Activated naive CD4-positive, alpha-beta T cell treated with anti-CD3 and anti-CD28 coated beads, Interleukin-2, amount 10 ng/mL, durations not matched to agents 7 days and 5 days (primary cell): ENCODE data around the gene SLA2.

ENCODE experiments used
- CTCF ChIA-PET: fragments of 350-600 bp; sonication (Branson Sonifier 250); formaldehyde crosslinking; loops from one replicate; lab custom pipeline; 2021; ENCODE audit warnings: antibody characterized with exemption; lab: Charles Lee
- DNase-seq: peaks from one replicate; pipeline ENCODE4 v3.0.0-alpha.2; 2020
- H3K27ac Mint-ChIP-seq: one replicate; pipeline ENCODE4 v1.8.0; 2021; ENCODE audit warnings: mild to moderate bottlenecking, moderate library complexity, mixed read lengths
- H3K27me3 Mint-ChIP-seq: one replicate; pipeline ENCODE4 v1.8.0; 2021; ENCODE audit warnings: mild to moderate bottlenecking, mixed read lengths
- H3K36me3 Mint-ChIP-seq: one replicate; pipeline ENCODE4 v1.8.0; 2021; ENCODE audit warnings: mixed read lengths
- H3K4me1 Mint-ChIP-seq: one replicate; pipeline ENCODE4 v1.8.0; 2021; ENCODE audit warnings: mixed read lengths
- H3K4me3 Mint-ChIP-seq: one replicate; pipeline ENCODE4 v1.8.0; 2021; ENCODE audit warnings: mild to moderate bottlenecking, moderate library complexity, mixed read lengths
- H3K9me3 Mint-ChIP-seq: one replicate; pipeline ENCODE4 v1.8.0; 2021; ENCODE audit warnings: mixed read lengths

SLA2 gene

DNA sequence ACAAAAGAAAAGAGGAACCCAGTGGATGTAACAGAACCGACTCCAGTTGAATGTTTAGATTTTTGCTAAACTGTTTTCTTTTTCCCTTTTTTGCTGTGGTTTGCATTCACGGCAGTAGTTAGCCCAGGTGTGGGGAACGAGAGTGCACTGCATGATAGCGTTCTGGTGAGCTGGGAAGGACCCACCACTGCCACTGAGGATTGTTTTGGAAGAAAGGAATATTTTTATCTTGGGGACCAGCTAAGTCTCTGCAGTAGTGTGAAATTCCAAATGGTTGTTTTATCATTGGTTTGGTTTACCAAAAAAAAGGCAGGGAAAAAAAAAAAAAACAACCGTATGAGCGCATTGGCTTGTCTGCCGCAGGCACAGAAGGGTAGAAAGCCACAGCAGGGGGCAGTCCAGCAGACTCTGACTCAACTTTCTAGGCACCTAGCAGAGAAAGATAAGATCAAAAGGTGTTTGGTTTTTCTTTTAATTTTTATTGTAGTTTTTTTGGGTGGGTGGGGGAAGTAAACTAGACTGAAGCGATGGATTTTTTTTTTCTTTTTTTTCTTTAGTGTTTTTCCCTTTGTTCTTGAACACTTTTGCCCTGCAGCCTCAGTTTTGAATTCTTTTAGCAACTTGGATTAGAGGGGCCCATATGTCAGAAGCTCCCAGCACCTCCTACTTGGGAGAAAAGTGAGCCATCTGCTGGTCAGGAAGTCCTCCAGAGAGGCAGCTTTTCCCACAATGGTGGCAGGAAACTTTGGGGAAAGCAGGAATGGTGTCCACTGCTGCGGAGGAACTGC lies 53.9 kb downstream of the SLA2 start:
- peak; percentile 76 for DNase-seq
- H3K4me1 Mint-ChIP-seq, result peaks cover 62% of the 10 kb centered on the region
- peak overlapping the region; percentile 38 for H3K4me3 Mint-ChIP-seq
- H3K36me3 Mint-ChIP-seq, result peaks cover 40% of the 10 kb centered on the region
- H3K9me3 Mint-ChIP-seq, result no peaks in the 10 kb centered on the region
- H3K27ac Mint-ChIP-seq, result peak overlapping the region; percentile 85
- CTCF ChIA-PET, result interaction anchor here (0.9 to 7.1 kb wide), 3 partner anchors 9 to 19 kb away, joined by 3 to 51 read pairs (median 4); partner anchors contain the start of genes RAB5IF and TGIF2
- no peaks in the 10 kb centered on the region for H3K27me3 Mint-ChIP-seq

DNA sequence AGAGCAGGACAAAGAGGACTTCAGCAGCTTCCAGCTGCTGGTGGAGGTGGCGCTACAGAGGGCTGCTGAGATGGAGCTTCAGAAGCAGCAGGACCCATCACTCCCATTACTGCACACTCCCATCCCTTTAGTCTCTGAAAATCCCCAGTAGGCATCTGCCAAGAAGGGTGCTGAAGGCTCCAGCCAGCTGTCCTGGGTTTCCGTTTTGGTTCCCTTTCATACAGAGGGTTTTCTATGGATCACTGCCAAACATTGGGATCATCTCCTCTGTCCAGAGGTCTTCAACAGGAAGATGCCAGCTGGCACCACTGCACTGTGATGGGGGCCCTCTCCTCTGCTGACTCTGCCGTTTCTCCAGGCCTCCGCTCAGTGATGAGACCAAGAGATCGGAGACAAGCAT lies 54.7 kb downstream of the SLA2 start:
- Mint-ChIP-seq H3K27ac (no peak overlapping the region), H3K9me3 (no peaks in the 10 kb centered on the region), H3K27me3 (no peaks in the 10 kb centered on the region), H3K4me3 (no peak overlapping the region), H3K4me1 (peaks cover 62% of the 10 kb centered on the region), H3K36me3 (peaks cover 45% of the 10 kb centered on the region)
- DNase-seq, result no peak
- CTCF ChIA-PET, result interaction anchor here (0.9 to 7.1 kb wide), 3 partner anchors 9 to 19 kb away, joined by 3 to 51 read pairs (median 4); partner anchors contain the start of genes RAB5IF and TGIF2

GRCh38 chr20:36587388-36588070 lies 58.5 kb downstream of the SLA2 start:
- Mint-ChIP-seq H3K4me1 (peaks cover 35% of the 10 kb centered on the region), H3K4me3 (no peak overlapping the region), H3K27ac (no peak overlapping the region), H3K36me3 (peaks cover 41% of the 10 kb centered on the region), H3K27me3 (no peaks in the 10 kb centered on the region), H3K9me3 (no peaks in the 10 kb centered on the region)
- CTCF ChIA-PET, result interaction anchor here (0.6 to 1.6 kb wide), 3 partner anchors 17 to 185 kb away, joined by 3 to 6 read pairs (median 5); no protein-coding TSS in a partner anchor
- no peak for DNase-seq

DNA sequence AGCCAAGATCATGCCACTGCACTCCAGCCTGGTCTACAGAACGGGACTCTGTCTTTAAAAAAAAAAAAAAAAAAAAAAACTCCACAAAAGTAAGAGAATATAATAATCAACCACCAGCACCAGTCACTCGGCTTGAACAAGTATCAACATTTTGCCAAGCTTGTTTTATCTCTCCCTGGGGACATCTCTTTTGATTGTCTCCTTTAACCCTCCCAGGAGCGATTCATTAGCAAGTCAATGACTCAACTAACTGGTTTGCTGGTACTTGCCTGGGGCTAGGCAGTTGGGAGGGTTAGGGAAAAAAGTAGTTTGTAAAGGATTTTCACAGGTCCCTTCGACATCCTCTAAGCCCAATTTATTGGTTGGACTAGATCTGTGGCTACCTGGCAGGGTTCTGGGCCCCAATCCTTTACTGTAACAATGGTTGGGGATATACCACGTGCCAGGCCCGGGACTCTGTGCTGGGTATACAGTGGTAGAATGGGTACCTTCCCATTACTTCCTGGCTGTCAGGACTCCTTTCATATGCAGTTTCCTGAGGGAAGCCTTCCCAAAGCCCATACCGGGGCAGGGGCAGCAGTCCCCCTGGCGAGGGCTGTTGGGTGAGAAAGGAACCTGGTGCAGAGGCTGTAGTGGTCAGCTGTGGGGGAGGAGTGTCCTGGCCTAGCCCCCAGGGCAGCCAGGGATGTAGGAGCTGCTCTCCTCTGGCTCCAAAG lies 60.4 kb downstream of the SLA2 start:
- peaks cover 27% of the 10 kb centered on the region for H3K4me1 Mint-ChIP-seq
- H3K27ac Mint-ChIP-seq, result no peak overlapping the region
- DNase-seq, result no peak
- no peaks in the 10 kb centered on the region for H3K27me3 Mint-ChIP-seq
- no peak overlapping the region for H3K4me3 Mint-ChIP-seq
- H3K9me3 Mint-ChIP-seq, result no peaks in the 10 kb centered on the region
- CTCF ChIA-PET, result interaction anchor here (3.7 kb wide), 1 partner anchor 20 kb away, joined by 11 read pairs; the partner anchor contains the start of gene RAB5IF
- peaks cover 38% of the 10 kb centered on the region for H3K36me3 Mint-ChIP-seq

DNA sequence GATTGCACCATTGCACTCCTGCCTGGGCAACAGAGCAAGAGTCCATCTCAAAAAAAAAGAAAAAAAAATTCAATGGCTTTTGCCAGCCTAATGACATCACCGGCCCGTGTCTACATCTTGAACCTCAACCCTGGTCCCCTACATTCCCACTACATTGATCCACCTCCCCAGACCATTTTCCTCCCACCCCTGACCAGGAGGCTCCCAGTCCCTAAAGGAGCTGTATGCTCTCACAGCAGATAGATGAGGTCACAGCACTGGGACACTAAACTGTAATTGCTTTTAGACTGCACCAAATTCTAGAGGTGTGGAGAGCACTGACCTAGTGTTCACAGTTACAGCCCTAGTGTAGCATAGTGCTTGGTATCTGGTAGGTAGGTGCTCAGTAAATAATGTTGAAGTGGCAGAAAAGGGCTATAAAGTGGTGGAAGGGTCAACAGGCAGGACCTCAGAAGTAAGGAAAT lies 61.9 kb downstream of the SLA2 start:
- H3K27ac Mint-ChIP-seq, result no peak overlapping the region
- no peaks in the 10 kb centered on the region for H3K27me3 Mint-ChIP-seq
- peaks cover 33% of the 10 kb centered on the region for H3K4me1 Mint-ChIP-seq
- CTCF ChIA-PET, result interaction anchor here (0.8 to 3.7 kb wide), 2 partner anchors 11 to 21 kb away, joined by 3 to 11 read pairs; partner anchors contain the start of genes RAB5IF and TGIF2
- H3K4me3 Mint-ChIP-seq, result no peak overlapping the region
- DNase-seq, result no peak
- no peaks in the 10 kb centered on the region for H3K9me3 Mint-ChIP-seq
- H3K36me3 Mint-ChIP-seq, result peaks cover 42% of the 10 kb centered on the region

DNA sequence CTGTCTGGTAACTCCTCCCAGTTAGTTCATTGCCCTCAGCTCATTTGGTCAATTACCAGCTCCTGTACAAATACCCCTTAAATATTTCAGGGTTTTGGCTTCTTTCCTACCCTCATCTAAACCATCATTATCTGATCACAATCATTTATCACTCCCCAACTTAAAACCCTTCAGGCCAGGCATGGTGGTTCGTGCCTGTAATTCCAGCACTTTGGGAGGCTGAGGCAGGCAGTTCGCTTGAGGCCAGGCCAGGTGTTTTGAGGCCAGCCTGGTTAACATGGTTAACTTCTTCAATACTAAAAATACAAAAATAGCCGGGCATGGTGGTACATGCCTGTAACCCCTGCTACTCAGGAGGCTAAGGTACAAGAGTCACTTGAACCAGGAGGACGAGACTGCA lies 63.2 kb downstream of the SLA2 start:
- Mint-ChIP-seq H3K27me3 (no peaks in the 10 kb centered on the region), H3K27ac (peak overlapping the region; percentile 33), H3K4me3 (no peak overlapping the region), H3K36me3 (peaks cover 44% of the 10 kb centered on the region), H3K4me1 (peaks cover 29% of the 10 kb centered on the region), H3K9me3 (no peaks in the 10 kb centered on the region)
- CTCF ChIA-PET, result interaction anchor here (3.7 kb wide), 1 partner anchor 22 kb away, joined by 11 read pairs; the partner anchor contains the start of gene RAB5IF
- no peak for DNase-seq

DNA sequence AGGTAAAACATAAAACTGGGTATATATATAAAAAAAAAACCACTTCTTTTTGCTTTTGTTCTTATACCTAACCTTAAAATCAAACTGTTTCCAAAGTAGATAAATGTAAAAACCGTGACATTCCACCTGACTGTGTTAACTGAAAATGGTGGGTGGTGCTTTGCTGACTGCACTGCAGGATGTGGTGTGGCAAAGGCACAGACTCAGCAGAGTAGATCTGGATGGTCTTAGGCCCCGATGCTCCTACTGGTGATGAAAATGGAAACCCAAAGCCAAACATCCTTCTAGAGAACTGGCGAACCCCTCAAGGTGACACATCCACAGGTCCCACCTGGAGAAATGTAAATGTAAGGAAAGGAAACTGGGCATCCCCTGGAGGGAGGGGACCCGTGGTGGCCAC lies 63.7 kb downstream of the SLA2 start:
- peak overlapping the region; percentile 33 for H3K27ac Mint-ChIP-seq
- H3K4me3 Mint-ChIP-seq, result no peak overlapping the region
- peaks cover 40% of the 10 kb centered on the region for H3K36me3 Mint-ChIP-seq
- CTCF ChIA-PET, result interaction anchor here (3.7 kb wide), 1 partner anchor 23 kb away, joined by 11 read pairs; the partner anchor contains the start of gene RAB5IF
- DNase-seq, result peak; percentile 51
- no peaks in the 10 kb centered on the region for H3K27me3 Mint-ChIP-seq
- no peaks in the 10 kb centered on the region for H3K9me3 Mint-ChIP-seq
- H3K4me1 Mint-ChIP-seq, result peaks cover 25% of the 10 kb centered on the region

DNA sequence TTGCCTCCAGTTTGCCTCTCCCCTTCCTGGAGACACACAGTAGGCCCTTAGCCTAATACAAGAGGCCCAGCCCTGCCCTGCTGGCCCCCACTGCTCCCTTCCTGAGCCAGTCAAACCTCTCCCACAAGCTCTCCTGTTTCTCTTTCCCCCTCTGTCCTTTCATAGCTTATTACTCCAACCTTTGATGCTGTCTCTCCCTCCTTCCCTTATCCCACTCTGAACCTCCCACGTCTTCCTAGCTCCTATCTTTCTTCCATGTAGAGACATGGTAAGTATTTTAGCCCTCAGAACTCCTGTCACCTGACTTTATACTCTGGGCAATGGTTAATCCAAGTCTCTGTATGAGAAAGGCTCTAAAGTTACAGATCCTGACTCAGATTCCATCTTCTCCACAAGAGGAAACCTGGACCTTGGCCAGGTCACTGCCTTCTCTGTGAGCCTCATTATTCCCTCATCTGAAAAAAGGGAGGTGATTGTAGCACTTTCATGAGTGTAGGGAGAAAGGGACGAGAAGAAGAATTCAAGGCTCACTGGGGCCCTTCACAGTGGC lies 65.9 kb downstream of the SLA2 start:
- DNase-seq, result no peak
- Mint-ChIP-seq H3K4me3 (no peak overlapping the region), H3K27ac (peak overlapping the region; percentile 70), H3K36me3 (peaks cover 44% of the 10 kb centered on the region), H3K4me1 (peaks cover 37% of the 10 kb centered on the region), H3K9me3 (no peaks in the 10 kb centered on the region), H3K27me3 (no peaks in the 10 kb centered on the region)
- CTCF ChIA-PET, result no interaction called here

DNA sequence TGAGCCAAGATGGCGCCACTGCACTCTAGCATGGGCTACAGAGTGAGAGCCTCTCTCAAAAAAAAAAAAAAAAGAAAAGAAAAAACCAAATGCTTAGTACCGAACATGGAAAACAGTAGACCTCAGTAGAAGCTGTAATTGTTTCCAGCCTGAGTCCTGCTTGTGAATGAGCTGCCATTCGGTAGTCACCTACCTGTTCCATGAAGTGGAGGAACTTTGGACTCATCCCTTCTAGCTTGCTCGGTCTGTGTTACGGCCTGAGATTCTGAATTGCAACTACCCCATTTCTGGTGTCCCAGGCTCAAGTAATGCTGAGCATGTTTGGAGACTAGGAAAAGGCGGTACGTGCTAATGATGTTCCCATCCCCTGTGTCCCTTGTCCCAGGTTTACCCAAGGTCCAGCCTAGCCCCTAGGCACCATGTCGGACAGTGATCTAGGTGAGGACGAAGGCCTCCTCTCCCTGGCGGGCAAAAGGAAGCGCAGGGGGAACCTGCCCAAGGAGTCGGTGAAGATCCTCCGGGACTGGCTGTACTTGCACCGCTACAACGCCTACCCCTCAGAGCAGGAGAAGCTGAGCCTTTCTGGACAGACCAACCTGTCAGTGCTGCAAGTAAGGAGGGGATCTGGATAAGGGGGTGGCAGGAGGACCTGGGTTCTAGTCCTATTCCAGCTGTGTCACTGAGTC lies 67.5 kb downstream of the SLA2 start:
- CTCF ChIA-PET, result interaction anchor here (2.4 kb wide), 1 partner anchor 11 kb away, joined by 9 read pairs; no protein-coding TSS in a partner anchor
- H3K4me3 Mint-ChIP-seq, result no peak overlapping the region

GRCh38 chr20:36576081-36576445 lies 69.9 kb downstream of the SLA2 start:
- Mint-ChIP-seq H3K36me3 (peaks cover 31% of the 10 kb centered on the region), H3K27me3 (peaks cover 5% of the 10 kb centered on the region), H3K9me3 (no peaks in the 10 kb centered on the region), H3K4me1 (peaks cover 43% of the 10 kb centered on the region), H3K4me3 (peak overlapping the region; percentile 87), H3K27ac (peak overlapping the region; percentile 90)
- CTCF ChIA-PET, result interaction anchor here (1.9 to 3.4 kb wide), 3 partner anchors 19 to 36 kb away, joined by 5 to 18 read pairs (median 7); partner anchors contain the start of gene RAB5IF
- no peak for DNase-seq

More for the DNA sequence above, 67.5 kb downstream of the SLA2 start:
- no peaks in the 10 kb centered on the region for H3K27me3 Mint-ChIP-seq
- H3K27ac Mint-ChIP-seq, result no peak overlapping the region
- peaks cover 40% of the 10 kb centered on the region for H3K4me1 Mint-ChIP-seq
- H3K36me3 Mint-ChIP-seq, result peaks cover 45% of the 10 kb centered on the region
- no peak for DNase-seq
- H3K9me3 Mint-ChIP-seq, result no peaks in the 10 kb centered on the region

DNA sequence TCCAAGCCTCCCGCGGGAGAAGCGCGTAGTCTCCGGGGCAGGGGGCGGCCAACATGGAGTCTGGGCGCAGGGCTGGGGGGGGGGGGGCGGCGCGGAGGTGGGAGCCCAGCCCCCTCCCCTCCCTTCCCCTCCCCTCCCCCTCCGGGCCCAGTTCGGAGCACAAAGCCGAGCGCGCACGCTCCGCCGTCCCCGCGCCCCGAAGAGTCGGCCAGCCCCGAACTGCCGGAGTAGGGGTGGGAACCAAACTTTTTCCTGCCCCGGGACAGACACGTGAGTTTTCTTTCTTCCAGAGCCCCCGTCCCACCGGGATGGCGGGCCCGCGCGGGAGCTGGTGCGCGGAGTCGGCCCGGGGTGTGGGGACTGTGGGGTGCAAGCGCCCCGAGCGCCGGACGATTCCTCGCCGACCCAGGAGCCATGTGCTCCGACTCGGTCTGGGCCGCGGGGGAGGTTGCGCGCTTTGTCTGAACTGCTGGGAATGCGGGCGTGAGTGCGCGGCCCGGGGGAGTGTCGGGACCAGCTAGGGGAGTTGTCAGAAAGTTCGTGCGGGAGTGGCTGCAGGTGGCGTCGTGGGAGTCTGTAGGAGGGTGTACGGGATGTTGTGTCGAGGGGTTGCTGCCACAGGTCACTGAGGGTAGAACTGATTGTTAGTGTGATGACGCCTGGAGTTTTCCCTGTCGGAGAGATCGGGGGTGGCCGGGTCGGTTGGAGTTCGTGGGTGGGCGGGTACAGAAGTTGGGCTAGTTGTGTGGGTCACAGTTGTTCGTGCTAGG lies 71.4 kb downstream of the SLA2 start:
- Mint-ChIP-seq H3K9me3 (no peaks in the 10 kb centered on the region), H3K27ac (peak overlapping the region; percentile 90), H3K36me3 (peaks cover 21% of the 10 kb centered on the region), H3K4me1 (peaks cover 37% of the 10 kb centered on the region), H3K27me3 (peaks cover 5% of the 10 kb centered on the region), H3K4me3 (peak overlapping the region; percentile 87)
- peak; percentile 69 for DNase-seq
- CTCF ChIA-PET, result interaction anchor here (1.4 to 3.4 kb wide), 3 partner anchors 15 to 38 kb away, joined by 4 to 18 read pairs (median 5); partner anchors contain the start of gene RAB5IF

DNA sequence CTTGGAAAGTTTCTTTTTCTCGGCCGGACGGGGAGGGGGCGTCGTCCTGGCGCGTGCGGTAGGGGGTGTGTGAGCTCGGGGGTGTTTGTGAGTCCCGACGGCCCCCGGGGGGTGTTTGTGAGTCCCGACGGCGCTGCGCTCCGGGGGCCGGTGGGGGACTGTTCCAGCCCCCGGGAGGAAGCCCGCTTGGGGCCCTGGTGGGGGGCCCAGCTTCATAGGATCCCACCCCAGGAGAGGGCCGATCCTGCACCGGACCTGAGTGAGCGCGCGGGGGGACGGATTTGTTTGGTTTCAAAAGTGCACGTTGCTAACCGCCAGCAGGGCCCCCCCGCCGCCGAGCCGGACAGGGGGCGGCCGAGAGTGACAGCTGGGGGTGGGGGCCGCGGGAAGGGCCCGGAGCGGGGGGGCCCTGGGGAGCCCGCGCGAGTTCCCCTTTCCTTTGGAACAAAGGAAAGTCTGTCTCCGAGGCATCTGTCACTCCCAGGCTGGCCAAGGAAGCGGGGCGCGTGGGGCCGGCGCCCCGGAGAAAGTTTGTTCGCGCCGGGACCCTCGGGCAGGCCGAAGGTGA lies 72.1 kb downstream of the SLA2 start:
- peak; percentile 53 for DNase-seq
- Mint-ChIP-seq H3K4me1 (peaks cover 37% of the 10 kb centered on the region), H3K27me3 (peaks cover 5% of the 10 kb centered on the region), H3K27ac (peak overlapping the region; percentile 71), H3K9me3 (no peaks in the 10 kb centered on the region), H3K36me3 (peaks cover 16% of the 10 kb centered on the region), H3K4me3 (peak overlapping the region; percentile 87)
- CTCF ChIA-PET, result interaction anchor here (0.7 to 3.4 kb wide), 3 partner anchors 11 to 31 kb away, joined by 3 to 18 read pairs (median 4); partner anchors contain the start of gene RAB5IF
